ENCODE measurements around the gene AP3B2. TPM values are rescaled to one million over a fixed set of nuclear protein-coding genes. Genes with fewer than 3 reads are reported as not detected.

AP3B2 gene
- total and polyA plus RNA-seq, 2 of the 4 experiments (the other 2 are of a cell fraction) = 0.14 TPM; not detected in 1

- Histone ChIP-seq H3K23ac (ENCODE audit: low read depth, low read length) (no peak overlapping the region), H3K4me2 (ENCODE audit: low read depth, low read length) (no peak overlapping the region), H4K20me1 (ENCODE audit: insufficient read depth, low read length) (peaks cover 5% of the 10 kb centered on the region; the same call in 1 of the 2 replicates), H2AK9ac (replicated peaks; ENCODE audit: low read depth, low read length, poor library complexity) (no peak overlapping the region), H2BK20ac (ENCODE audit: low read depth, low read length) (no peak overlapping the region), H2BK5ac (ENCODE audit: low read depth, low read length, poor library complexity, severe bottlenecking) (no peak overlapping the region), H2BK120ac (ENCODE audit: low read depth, low read length) (no peak overlapping the region), H3K36me3 (ENCODE audit: control insufficient read depth, insufficient read depth, low read length) (0 out of 2 replicates have a peak, but pooled peaks cover 2% of the 10 kb centered on the region), H3K18ac (ENCODE audit: low read depth, low read length) (no peak overlapping the region), H3K27ac (ENCODE audit: insufficient read depth, low read length) (no peak overlapping the region), H3K27me3 (ENCODE audit: control insufficient read depth, insufficient read depth, low read length) (no peaks in the 10 kb centered on the region), H3K4me1 (ENCODE audit: control insufficient read depth, insufficient read depth, low read length) (peaks cover 2% of the 10 kb centered on the region; the same call in 1 of the 2 replicates), H3K4ac (ENCODE audit: low read depth, low read length) (no peak overlapping the region), H2AFZ (replicated peaks; ENCODE audit: low read length, poor library complexity) (no peak overlapping the region), H3K14ac (replicated peaks; ENCODE audit: low read depth, low read length) (no peak overlapping the region), H4K8ac (ENCODE audit: low read depth in 2 of 2, low read length in 2 of 2) (no peak overlapping the region), H3K79me1 (ENCODE audit: low read depth in 1 of 2, low read length in 2 of 2) (peaks cover 19 to 28% of the 10 kb centered on the region in 2 experiments), H2BK15ac (ENCODE audit: low read depth, low read length) (no peak overlapping the region), H3K9me1 (ENCODE audit: insufficient read depth, low read length) (no peaks in the 10 kb centered on the region; the same call in 1 of the 2 replicates), H4K91ac (ENCODE audit: insufficient read depth, low read depth, low read length) (no peak overlapping the region), H4K5ac (ENCODE audit: low read depth, low read length) (no peak overlapping the region), H3K56ac (ENCODE audit: extremely low read depth, insufficient read depth, low read length) (no peak overlapping the region), H3K9me3 (ENCODE audit: control insufficient read depth, insufficient read depth, low read length) (no peaks in the 10 kb centered on the region), H2AK5ac (ENCODE audit: low read depth, low read length) (no peak overlapping the region), H3K4me3 (ENCODE audit: insufficient read depth, low read depth, low read length) (no peak overlapping the region), H3K9ac (ENCODE audit: low read depth, low read length) (no peak overlapping the region)
- ChIA-PET POLR2A (ENCODE audit: unreplicated experiment) (no interaction called here), CTCF (no interaction called here)
- ATAC-seq (ENCODE audit: low read depth) (no peak), DNase-seq (no peak)
- BruUV-seq (replicated peaks) = no TSS peak
- TF ChIP-seq, protein P1, sequence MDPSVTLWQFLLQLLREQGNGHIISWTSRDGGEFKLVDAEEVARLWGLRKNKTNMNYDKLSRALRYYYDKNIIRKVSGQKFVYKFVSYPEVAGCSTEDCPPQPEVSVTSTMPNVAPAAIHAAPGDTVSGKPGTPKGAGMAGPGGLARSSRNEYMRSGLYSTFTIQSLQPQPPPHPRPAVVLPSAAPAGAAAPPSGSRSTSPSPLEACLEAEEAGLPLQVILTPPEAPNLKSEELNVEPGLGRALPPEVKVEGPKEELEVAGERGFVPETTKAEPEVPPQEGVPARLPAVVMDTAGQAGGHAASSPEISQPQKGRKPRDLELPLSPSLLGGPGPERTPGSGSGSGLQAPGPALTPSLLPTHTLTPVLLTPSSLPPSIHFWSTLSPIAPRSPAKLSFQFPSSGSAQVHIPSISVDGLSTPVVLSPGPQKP (IDR thresholded peaks at IDR 0.05; ENCODE audit: borderline replicate concordance, low read depth, low read length) = no peak
- no peak for TF ChIP-seq POLR2A (IDR thresholded peaks at IDR 0.05; ENCODE audit: low read depth, low read length)
- TF ChIP-seq RFX5 (IDR thresholded peaks at IDR 0.05; ENCODE audit: low read depth, low read length) = no peak
- no peak for TF ChIP-seq FOS (IDR thresholded peaks at IDR 0.05; ENCODE audit: low read depth, low read length)
- TF ChIP-seq CTCF (conservative IDR thresholded peaks at IDR 0.05; ENCODE audit: low read depth, low read length) = no peak
- TF ChIP-seq SMC3 (IDR thresholded peaks at IDR 0.05; ENCODE audit: low read depth, low read length) = no peak
- no peak for TF ChIP-seq MAZ (IDR thresholded peaks at IDR 0.05; ENCODE audit: borderline replicate concordance, low read depth, low read length)
- no peak for TF ChIP-seq CEBPB (IDR thresholded peaks at IDR 0.05; ENCODE audit: low read depth, low read length)
- no peak for TF ChIP-seq RAD21 (IDR thresholded peaks at IDR 0.05; ENCODE audit: low read length)
- TF ChIP-seq NFE2L2 (IDR thresholded peaks at IDR 0.05; ENCODE audit: low read depth, low read length) = no peak
- no peak for TF ChIP-seq RCOR1 (IDR thresholded peaks at IDR 0.05; ENCODE audit: insufficient replicate concordance, low read length)
- in situ Hi-C loops (cut with MboI; ENCODE audit: low sequenced_read_pairs) (no loop called here), intact Hi-C loops (cut with micrococcal nuclease) (no loop called here), dilution Hi-C loops (cut with HindIII; ENCODE audit: low sequenced_read_pairs, unreplicated experiment) (no loop called here)
These were observed 38.6 kb upstream of the AP3B2 start for GRCh38 chr15:82748315-82748714.

All from IMR-90 (cell line).